Sigmoid colon (tissue), 4 donors: Measurements from ENCODE around the gene NKD2.

Experiments used
- CTCF ChIP-seq, 4 experiments: fragments of 450-650 bp in 3 of 4; fragments of 200-600 bp in 1 of 4; IDR thresholded peaks; one replicate each; pipeline ENCODE4 v1.5.1; 2016 to 2019; ENCODE audit warnings: antibody characterized with exemption in 4 of 4, mild to moderate bottlenecking in 3 of 4, moderate library complexity in 2 of 4
- EP300 ChIP-seq, 4 donors: sonication (generic); formaldehyde crosslinking; IDR thresholded peaks; one replicate each; pipeline ENCODE4 v1.6.1; 2017; ENCODE audit warnings: antibody characterized with exemption in 4 of 4
- POLR2A ChIP-seq, 2 donors: fragments of 450-650 bp; IDR thresholded peaks; one replicate each; pipeline ENCODE4 v1.6.1; 2016; ENCODE audit warnings: antibody characterized with exemption in 2 of 2, mild to moderate bottlenecking in 2 of 2, moderate library complexity in 2 of 2

- TF ChIP-seq CTCF (IDR thresholded peaks at IDR 0.05), result no peak
- no peak for TF ChIP-seq POLR2A (IDR thresholded peaks at IDR 0.05)
- TF ChIP-seq EP300 (IDR thresholded peaks at IDR 0.05), result no peak
Measured at GRCh38 chr5:1064383-1065142, 56.0 kb downstream of the NKD2 start.
